Measurements from ENCODE around the gene SPRN. TPM values are rescaled to one million over a fixed set of nuclear protein-coding genes. Genes with fewer than 3 reads are reported as not detected.

Gene SPRN
- total RNA-seq, 1 donor from 2014 or later = not detected

- no peaks in the 10 kb centered on the region for H3K27me3 ChIP-seq (ENCODE audit: control insufficient read depth, insufficient read depth, low read length)
- H3K4me3 ChIP-seq (ENCODE audit: low read depth, low read length) = no peak overlapping the region
- DNase-seq (ENCODE audit: low read depth) (no peak), FAIRE-seq (no peak)
- no peak for TF ChIP-seq CTCF (IDR thresholded peaks at IDR 0.05; ENCODE audit: insufficient read depth, low read length, severe bottlenecking)
- peaks cover 18% of the 10 kb centered on the region for H3K36me3 ChIP-seq (ENCODE audit: control insufficient read depth, insufficient read depth, low read length)
Observed at GRCh38 chr10:133405272-133405671, 19.2 kb downstream of the SPRN start.

GRCh38 chr10:133403784-133404183 lies 20.6 kb downstream of the SPRN start:
- DNase-seq (ENCODE audit: low read depth) = no peak
- Histone ChIP-seq H3K4me3 (ENCODE audit: low read depth, low read length) (no peak overlapping the region), H3K36me3 (ENCODE audit: control insufficient read depth, insufficient read depth, low read length) (peaks cover 25% of the 10 kb centered on the region), H3K27me3 (ENCODE audit: control insufficient read depth, insufficient read depth, low read length) (no peaks in the 10 kb centered on the region)
- TF ChIP-seq CTCF (IDR thresholded peaks at IDR 0.05; ENCODE audit: insufficient read depth, low read length, severe bottlenecking) = no peak
- FAIRE-seq = no peak

- Histone ChIP-seq H3K4me3 (ENCODE audit: low read depth, low read length) (no peak overlapping the region), H3K36me3 (ENCODE audit: control insufficient read depth, insufficient read depth, low read length) (peaks cover 27% of the 10 kb centered on the region), H3K27me3 (ENCODE audit: control insufficient read depth, insufficient read depth, low read length) (no peaks in the 10 kb centered on the region)
- DNase-seq (ENCODE audit: low read depth) = no peak
- no peak for TF ChIP-seq CTCF (IDR thresholded peaks at IDR 0.05; ENCODE audit: insufficient read depth, low read length, severe bottlenecking)
- no peak for FAIRE-seq
Observed at GRCh38 chr10:133403359-133403758, 21.1 kb downstream of the SPRN start.

GRCh38 chr10:133401981-133402725 lies 22.3 kb downstream of the SPRN start:
- TF ChIP-seq CTCF (IDR thresholded peaks at IDR 0.05; ENCODE audit: insufficient read depth, low read length, severe bottlenecking) = no peak
- DNase-seq (ENCODE audit: low read depth) = no peak
- Histone ChIP-seq H3K4me3 (ENCODE audit: low read depth, low read length) (no peak overlapping the region), H3K27me3 (ENCODE audit: control insufficient read depth, insufficient read depth, low read length) (no peaks in the 10 kb centered on the region), H3K36me3 (ENCODE audit: control insufficient read depth, insufficient read depth, low read length) (peaks cover 28% of the 10 kb centered on the region)
- FAIRE-seq = no peak

GRCh38 chr10:133401500-133401899 lies 22.9 kb downstream of the SPRN start:
- FAIRE-seq = no peak
- H3K36me3 ChIP-seq (ENCODE audit: control insufficient read depth, insufficient read depth, low read length) = peaks cover 29% of the 10 kb centered on the region
- H3K4me3 ChIP-seq (ENCODE audit: low read depth, low read length) = no peak overlapping the region
- no peaks in the 10 kb centered on the region for H3K27me3 ChIP-seq (ENCODE audit: control insufficient read depth, insufficient read depth, low read length)
- TF ChIP-seq CTCF (IDR thresholded peaks at IDR 0.05; ENCODE audit: insufficient read depth, low read length, severe bottlenecking) = no peak
- no peak for DNase-seq (ENCODE audit: low read depth)
